B cell (primary cell): ENCODE measurements around the gene MCF2L. TPM values are rescaled to one million over a fixed set of nuclear protein-coding genes. Genes with fewer than 3 reads are reported as not detected.

Experiments
- ATAC-seq: fragments of 200-7000 bp; cut with Tn5 transposase; one replicate; pipeline ENCODE4 v1.10.0; 2021; ENCODE audit warnings: low read depth, mild to moderate bottlenecking, moderate number of reproducible peaks, moderate library complexity
- CTCF ChIA-PET: fragments of 350-600 bp; sonication (Branson Sonifier 250); formaldehyde crosslinking; loops from one replicate; lab custom pipeline; 2021; ENCODE audit warnings: antibody characterized with exemption, inconsistent platforms; lab: Charles Lee
- POLR2A ChIA-PET: fragments of 350-600 bp; sonication (Branson Sonifier 250); formaldehyde crosslinking; loops from one replicate; lab custom pipeline; 2021; ENCODE audit warnings: antibody characterized with exemption; lab: Charles Lee
- DNase-seq: peaks from one replicate; pipeline ENCODE4 v3.0.0; 2013
- H2AFZ ChIP-seq: 2 replicates; pipeline ENCODE4 v1.6.1; 2012; ENCODE audit warnings: mild to moderate bottlenecking, low read depth, low read length; ENCODE audit not compliant: insufficient read depth, poor library complexity, severe bottlenecking
- H3K27ac ChIP-seq, 2 donors: 1 replicate in 1 of 2; 2 replicates in 1 of 2; pipeline ENCODE4 v1.5.1; 2012 to 2013; ENCODE audit warnings: low read length in 2 of 2, mild to moderate bottlenecking in 2 of 2, moderate library complexity in 1 of 2
- H3K27me3 ChIP-seq, 4 experiments: fragments of 200-600 bp in 1 of 4; sonication (generic) in 1 of 4; replicated peaks in 1 of 4; 1 replicate in 2 of 4; 2 replicates in 2 of 4; pipeline versions ENCODE4 v1.6.1 to v1.7.0; 2013 to 2016; ENCODE audit warnings: low read length in 3 of 4, mild to moderate bottlenecking in 2 of 4, mixed read lengths in 1 of 4, moderate library complexity in 1 of 4; ENCODE audit not compliant: insufficient read depth in 4 of 4, control insufficient read depth in 3 of 4; ENCODE audit errors: control extremely low read depth in 1 of 4
- H3K36me3 ChIP-seq, 2 experiments: replicated peaks in 1 of 2; 1 replicate in 1 of 2; 2 replicates in 1 of 2; pipeline versions ENCODE4 v1.6.1 to v1.7.1; 2013; ENCODE audit warnings: low read length in 1 of 2; ENCODE audit not compliant: insufficient read depth in 2 of 2, control insufficient read depth in 1 of 2; ENCODE audit errors: control extremely low read depth in 1 of 2, extremely low read depth in 1 of 2
- H3K4me1 ChIP-seq, 2 donors: fragments of 200-600 bp in 1 of 2; sonication (generic) in 1 of 2; 1 replicate in 1 of 2; 2 replicates in 1 of 2; pipeline versions ENCODE4 v1.5.1 to v1.6.1; 2013 to 2017; ENCODE audit warnings: low read length in 2 of 2; ENCODE audit not compliant: control insufficient read depth in 2 of 2, insufficient read depth in 2 of 2
- H3K4me2 ChIP-seq: replicated peaks from 2 replicates; pipeline ENCODE3; 2012; ENCODE audit warnings: mild to moderate bottlenecking, low read depth, low read length; ENCODE audit not compliant: poor library complexity, severe bottlenecking
- H3K4me3 ChIP-seq, 5 experiments: fragments of 200-600 bp in 1 of 5; sonication (generic) in 1 of 5; 1 replicate in 3 of 5; 2 replicates in 2 of 5; pipeline versions ENCODE4 v1.5.1 to v1.7.0; 2011 to 2016; ENCODE audit warnings: low read length in 4 of 5, mild to moderate bottlenecking in 4 of 5, low read depth in 2 of 5, control low read depth in 1 of 5, moderate library complexity in 1 of 5; ENCODE audit not compliant: insufficient read depth in 1 of 5; ENCODE audit errors: control extremely low read depth in 1 of 5, extremely low read depth in 1 of 5
- H3K79me2 ChIP-seq: fragments of 200-600 bp; sonication (generic); one replicate; pipeline ENCODE4 v1.6.0; 2016; ENCODE audit warnings: low read length; ENCODE audit not compliant: control insufficient read depth, insufficient read depth
- H3K9ac ChIP-seq: fragments of 200-600 bp; sonication (generic); 2 replicates; pipeline ENCODE4 v1.6.1; 2017; ENCODE audit warnings: mild to moderate bottlenecking, low read length, moderate library complexity
- H3K9me3 ChIP-seq, 3 donors: one replicate each; pipeline versions ENCODE4 v1.6.1 to v1.7.1; 2013; ENCODE audit warnings: low read length in 2 of 3; ENCODE audit not compliant: control insufficient read depth in 2 of 3, insufficient read depth in 1 of 3; ENCODE audit errors: control extremely low read depth in 1 of 3
- H4K20me1 ChIP-seq: 2 replicates; pipeline ENCODE4 v1.6.0; 2012; ENCODE audit warnings: mild to moderate bottlenecking, low read length; ENCODE audit not compliant: insufficient read depth, control insufficient read depth, poor library complexity, severe bottlenecking
- H3K27ac Mint-ChIP-seq: one replicate; pipeline ENCODE4 v1.8.0; 2021; ENCODE audit warnings: mixed read lengths
- H3K27me3 Mint-ChIP-seq: one replicate; pipeline ENCODE4 v1.8.0; 2021; ENCODE audit warnings: mixed read lengths
- H3K4me1 Mint-ChIP-seq: one replicate; pipeline ENCODE4 v1.8.0; 2021; ENCODE audit warnings: mixed read lengths
- H3K4me3 Mint-ChIP-seq: one replicate; pipeline ENCODE4 v1.8.0; 2021; ENCODE audit warnings: mixed read lengths
- H3K9me3 Mint-ChIP-seq: one replicate; pipeline ENCODE4 v1.8.0; 2022; ENCODE audit warnings: mixed read lengths; ENCODE audit not compliant: insufficient read depth
- EZH2 ChIP-seq: IDR thresholded peaks from 2 replicates; pipeline ENCODE4 v1.6.1; 2012; ENCODE audit warnings: borderline replicate concordance, low read depth, mild to moderate bottlenecking, moderate library complexity, low read length; ENCODE audit not compliant: insufficient read depth, poor library complexity, severe bottlenecking
- WGBS: methylation state at CpG from one replicate; pipeline ENCODE4 v1.1.5; 2013; ENCODE audit warnings: missing lambda C conversion rate; ENCODE audit not compliant: insufficient coverage; 5-methylcytosine and 5-hydroxymethylcytosine counted together
- intact Hi-C: fragments of 100-400 bp; cut with micrococcal nuclease; formaldehyde crosslinking; loops from one replicate; pipeline ENCODE4 v1.10.0; 2022
- polyA plus RNA-seq: library from polyadenylated mRNA; depleted of rRNA; stranded (reverse); fragments of >200 nt; gene quantifications from 2 replicates; pipeline ENCODE4 v1.2.3, GENCODE V29; 2012
- total RNA-seq, 2 donors: library from RNA; stranded (reverse); fragments of 120-200 nt in 1 of 2; gene quantifications; 1 replicate in 1 of 2; 2 replicates in 1 of 2; pipeline versions ENCODE4 v1.2.3 to v1.2.4, GENCODE V29; 2013 to 2022
- TF ChIP-seq, protein P1 (sequence below): fragments of 200-600 bp; IDR thresholded peaks from one replicate; pipeline ENCODE4 v1.8.0; 2022; ENCODE audit warnings: antibody characterized with exemption, mild to moderate bottlenecking

The MCF2L gene
- total and polyA plus RNA-seq, 2 donors (not counting 1 experiment from before 2014, with no cell fraction given) = 3.7 to 8.2 TPM

DNA sequence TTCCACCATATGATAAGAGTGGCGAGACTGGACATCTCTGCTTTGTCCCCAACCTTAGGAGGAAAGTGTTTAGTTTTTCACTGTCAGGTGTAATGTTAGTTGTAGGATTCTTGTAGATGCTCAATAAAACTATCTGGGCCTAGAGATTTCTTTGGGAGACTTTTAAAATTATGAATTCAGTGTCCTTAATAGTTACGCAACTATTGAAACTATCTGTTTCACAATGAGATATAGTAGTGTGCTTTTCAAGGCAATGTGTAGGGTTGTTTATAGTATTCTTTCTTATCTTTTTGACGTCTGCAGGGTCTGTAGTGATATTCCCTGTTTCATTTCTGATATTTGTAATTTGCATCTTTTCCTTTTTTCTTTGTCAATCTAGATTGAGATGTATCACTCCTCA lies 103.4 kb downstream of the MCF2L start:
- DNase-seq (no peak), ATAC-seq (no peak)
- Histone ChIP-seq H3K4me1 (no peaks in the 10 kb centered on the region), H3K9ac (no peak overlapping the region), H3K79me2 (no peaks in the 10 kb centered on the region), H4K20me1 (no peaks in the 10 kb centered on the region), H3K27me3 (no peaks in the 10 kb centered on the region), H3K36me3 (no peaks in the 10 kb centered on the region), H3K27ac (no peak overlapping the region), H3K4me2 (no peak overlapping the region), H3K9me3 (peaks cover 0 to 3% (median 0%) of the 10 kb centered on the region in 3 donors), H3K4me3 (no peak overlapping the region), H2AFZ (no peak overlapping the region)
- POLR2A ChIA-PET = no interaction called here
- H3K4me3 Mint-ChIP-seq = no peak overlapping the region
- H3K4me1 Mint-ChIP-seq = no peaks in the 10 kb centered on the region
- intact Hi-C loops = no loop called here
- no CpG with 5 or more reads among the region's 3 CpGs for WGBS
- CTCF ChIA-PET = no interaction called here
- no peak overlapping the region for H3K27ac Mint-ChIP-seq
- no peak for TF ChIP-seq EZH2
- TF ChIP-seq, protein P1, sequence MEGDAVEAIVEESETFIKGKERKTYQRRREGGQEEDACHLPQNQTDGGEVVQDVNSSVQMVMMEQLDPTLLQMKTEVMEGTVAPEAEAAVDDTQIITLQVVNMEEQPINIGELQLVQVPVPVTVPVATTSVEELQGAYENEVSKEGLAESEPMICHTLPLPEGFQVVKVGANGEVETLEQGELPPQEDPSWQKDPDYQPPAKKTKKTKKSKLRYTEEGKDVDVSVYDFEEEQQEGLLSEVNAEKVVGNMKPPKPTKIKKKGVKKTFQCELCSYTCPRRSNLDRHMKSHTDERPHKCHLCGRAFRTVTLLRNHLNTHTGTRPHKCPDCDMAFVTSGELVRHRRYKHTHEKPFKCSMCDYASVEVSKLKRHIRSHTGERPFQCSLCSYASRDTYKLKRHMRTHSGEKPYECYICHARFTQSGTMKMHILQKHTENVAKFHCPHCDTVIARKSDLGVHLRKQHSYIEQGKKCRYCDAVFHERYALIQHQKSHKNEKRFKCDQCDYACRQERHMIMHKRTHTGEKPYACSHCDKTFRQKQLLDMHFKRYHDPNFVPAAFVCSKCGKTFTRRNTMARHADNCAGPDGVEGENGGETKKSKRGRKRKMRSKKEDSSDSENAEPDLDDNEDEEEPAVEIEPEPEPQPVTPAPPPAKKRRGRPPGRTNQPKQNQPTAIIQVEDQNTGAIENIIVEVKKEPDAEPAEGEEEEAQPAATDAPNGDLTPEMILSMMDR = no peak
- H3K27me3 Mint-ChIP-seq = no peaks in the 10 kb centered on the region
- no peaks in the 10 kb centered on the region for H3K9me3 Mint-ChIP-seq

DNA sequence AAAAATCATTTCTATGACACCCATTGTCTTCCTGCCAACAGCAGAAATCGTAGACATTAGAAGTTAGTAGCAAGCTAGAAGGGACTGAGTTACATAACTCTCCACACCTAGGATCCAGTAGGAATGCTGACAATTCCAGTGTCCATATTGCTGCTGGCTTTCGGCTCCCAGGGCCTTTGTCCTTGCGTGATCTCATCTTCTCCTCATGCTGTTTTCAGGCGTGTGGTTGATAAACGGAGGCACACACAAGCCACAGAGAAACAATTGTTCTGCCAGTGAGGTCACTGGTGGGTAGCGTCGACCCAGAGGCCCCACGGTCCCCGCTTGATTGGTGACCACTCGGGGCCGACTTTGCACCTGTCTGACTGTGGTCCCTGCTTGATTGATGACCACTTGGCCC lies 104.9 kb downstream of the MCF2L start:
- Histone ChIP-seq H3K9me3 (peaks cover 0 to 3% (median 0%) of the 10 kb centered on the region in 3 donors), H3K9ac (no peak overlapping the region), H3K79me2 (no peaks in the 10 kb centered on the region), H3K27ac (no peak overlapping the region), H3K4me2 (no peak overlapping the region), H3K4me1 (no peaks in the 10 kb centered on the region), H2AFZ (no peak overlapping the region), H3K4me3 (no peak overlapping the region), H3K27me3 (no peaks in the 10 kb centered on the region), H3K36me3 (no peaks in the 10 kb centered on the region), H4K20me1 (no peaks in the 10 kb centered on the region)
- no peaks in the 10 kb centered on the region for H3K27me3 Mint-ChIP-seq
- no peaks in the 10 kb centered on the region for H3K4me1 Mint-ChIP-seq
- TF ChIP-seq, protein P1 = no peak
- TF ChIP-seq EZH2 = no peak
- over 99% methylated on average over 10 of the region's 11 CpGs for WGBS
- CTCF ChIA-PET = no interaction called here
- DNase-seq (no peak), ATAC-seq (no peak)
- POLR2A ChIA-PET = no interaction called here
- no peaks in the 10 kb centered on the region for H3K9me3 Mint-ChIP-seq
- intact Hi-C loops = no loop called here
- no peak overlapping the region for H3K27ac Mint-ChIP-seq
- H3K4me3 Mint-ChIP-seq = no peak overlapping the region
